K562 (cell line): ENCODE results near the gene EPS8L1. TPM values are rescaled to one million over a fixed set of nuclear protein-coding genes. Genes with fewer than 3 reads are reported as not detected.

Experiments used
- ARID1B ChIP-seq: fragments of 450-650 bp; IDR thresholded peaks from 2 replicates; pipeline ENCODE4 v1.6.1; 2016; ENCODE audit warnings: antibody characterized with exemption, mild to moderate bottlenecking, inconsistent platforms
- ARNT ChIP-seq, 2 experiments: fragments of 450-650 bp; IDR thresholded peaks; 2 replicates each; pipeline ENCODE4 v1.6.1; 2016; ENCODE audit warnings: mild to moderate bottlenecking in 1 of 2
- BRD9 ChIP-seq: fragments of 450-650 bp; IDR thresholded peaks from 2 replicates; pipeline ENCODE4 v1.6.1; 2018; ENCODE audit warnings: low read depth; ENCODE audit not compliant: partially characterized antibody
- ETV1 ChIP-seq: fragments of 450-650 bp; conservative IDR thresholded peaks from 2 replicates; pipeline ENCODE4 v1.6.1; 2016; ENCODE audit warnings: missing genetic modification characterization, control low read depth, low read depth, missing compliant biosample characterization
- ETV6 ChIP-seq, 3 experiments: fragments of 150-350 bp in 1 of 3; sonication (generic) in 1 of 3; formaldehyde crosslinking in 1 of 3; IDR thresholded peaks; 2 replicates each; pipeline versions ENCODE4 v1.6.1 to v1.8.0; 2014 to 2022; ENCODE audit warnings: borderline replicate concordance in 2 of 3, low read depth in 2 of 3, antibody characterized with exemption in 1 of 3, low read length in 1 of 3, mild to moderate bottlenecking in 1 of 3, missing genetic modification reagents in 1 of 3
- HCFC1 ChIP-seq: IDR thresholded peaks from 2 replicates; pipeline ENCODE4 v1.6.1; 2012; ENCODE audit warnings: low read depth, low read length, improper control_type of control experiment
- HMG20A ChIP-seq: fragments of 450-650 bp; formaldehyde crosslinking; conservative IDR thresholded peaks from 2 replicates; pipeline ENCODE4 v1.4.0; 2020; ENCODE audit warnings: mild to moderate bottlenecking, mixed read lengths
- MTA1 ChIP-seq: fragments of 450-650 bp; IDR thresholded peaks from 2 replicates; pipeline ENCODE4 v1.6.1; 2017; ENCODE audit warnings: borderline replicate concordance
- PHF20 ChIP-seq: fragments of 450-650 bp; IDR thresholded peaks from 2 replicates; pipeline ENCODE4 v1.6.1; 2018; ENCODE audit not compliant: partially characterized antibody
- REST ChIP-seq, 2 experiments: fragments of 450-650 bp; formaldehyde crosslinking in 1 of 2; IDR thresholded peaks; 2 replicates each; pipeline versions ENCODE4 v1.4.0 to v1.6.1; 2014 to 2020; ENCODE audit warnings: mild to moderate bottlenecking in 2 of 2, borderline replicate concordance in 1 of 2, low read depth in 1 of 2
- SUPT5H ChIP-seq: fragments of 450-650 bp; IDR thresholded peaks from 2 replicates; pipeline ENCODE4 v1.6.1; 2016
- ZBTB7A ChIP-seq: IDR thresholded peaks from 2 replicates; pipeline ENCODE4 v1.6.1; 2011; ENCODE audit warnings: low read depth, mild to moderate bottlenecking, low read length, moderate library complexity, borderline replicate concordance; ENCODE audit not compliant: control insufficient read depth
- ZNF639 ChIP-seq, 2 experiments: fragments of 200-800 bp in 1 of 2; sonication (Bioruptor generic) in 1 of 2; sonication (generic) in 1 of 2; formaldehyde crosslinking in 1 of 2; IDR thresholded peaks in 1 of 2; conservative IDR thresholded peaks in 1 of 2; 2 replicates each; pipeline versions ENCODE4 v1.5.0 to v1.6.1; 2016 to 2020; ENCODE audit warnings: missing compliant biosample characterization in 1 of 2, missing genetic modification characterization in 1 of 2, missing genetic modification reagents in 1 of 2
- polyA plus RNA-seq, 8 experiments: library from polyadenylated mRNA; depleted of rRNA in 4 of 8; stranded (reverse) in 5 of 8; unstranded in 3 of 8; fragments of >200 nt; fragmentation: Nextera tagmentation in 2 of 8; fragmentation: Illumina TruSeq in 1 of 8; extraction: Ambion mirVana in 2 of 8; extraction: Trizol in 1 of 8; gene quantifications; 2 replicates each; pipeline versions ENCODE4 v1.2.1 to v1.2.3, GENCODE V29; 2011 to 2014; ENCODE audit warnings: inconsistent platforms in 1 of 8, missing spikeins in 1 of 8
- total RNA-seq, 7 experiments: library from RNA; depleted of rRNA in 6 of 7; stranded (reverse); fragments of >200 nt in 6 of 7; fragmentation: Illumina TruSeq in 2 of 7; extraction: Trizol in 2 of 7; gene quantifications; 2 replicates each; pipeline versions ENCODE4 v1.2.1 to v1.2.3, GENCODE V29; 2011 to 2021; ENCODE audit warnings: low replicate concordance in 1 of 7
- TF ChIP-seq, protein P1 (sequence below): sonication (generic); formaldehyde crosslinking; IDR thresholded peaks from 2 replicates; pipeline ENCODE4 v1.4.0; 2020; ENCODE audit warnings: mild to moderate bottlenecking, missing genetic modification reagents

Gene EPS8L1
- total and polyA plus RNA-seq, 9 of the 15 experiments (the other 6 are each of a cell fraction or from before 2014, with no cell fraction given): 0.35 to 22.1 (median 11.9) TPM

DNA sequence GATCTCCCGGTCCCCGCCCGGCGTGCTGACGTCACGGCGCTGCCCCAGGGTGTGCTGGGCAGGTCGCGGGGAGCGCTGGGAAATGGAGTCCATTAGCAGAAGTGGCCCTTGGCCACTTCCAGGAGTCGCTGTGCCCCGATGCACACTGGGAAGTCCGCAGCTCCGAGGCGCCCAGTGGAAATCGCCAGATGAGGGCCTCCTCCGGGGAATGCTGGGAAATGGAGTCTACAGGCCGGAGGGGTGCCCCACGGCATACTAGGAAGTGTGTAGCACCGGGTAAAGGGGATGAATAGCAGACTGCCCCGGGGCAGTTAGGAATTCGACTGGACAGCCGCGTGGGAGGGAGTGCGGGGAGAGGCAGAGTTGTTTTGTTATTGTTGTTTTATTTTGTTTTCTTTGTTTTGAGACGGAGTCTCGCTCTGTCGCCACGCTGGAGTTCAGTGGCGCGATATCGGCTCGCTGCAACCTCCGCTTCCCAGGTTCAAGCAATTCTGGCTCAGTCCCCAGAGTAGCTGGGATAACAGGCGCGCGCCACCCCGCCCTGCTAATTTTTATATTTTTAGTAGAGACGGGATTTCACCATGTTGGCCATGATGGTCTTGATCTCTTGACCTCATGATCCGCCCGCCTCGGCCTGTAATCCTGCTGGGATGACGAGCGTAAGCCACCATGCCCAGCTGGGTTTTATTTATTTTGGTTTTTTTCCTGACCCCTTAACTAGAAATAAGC, 42.2 kb downstream of the EPS8L1 start (continued):
- TF ChIP-seq REST (IDR thresholded peaks at IDR 0.05; ENCODE audit: borderline replicate concordance) (no peak), REST (CRISPR knock-in tag; IDR thresholded peaks at IDR 0.05; ENCODE audit: low read depth) (0 out of 2 replicates have a peak, but pooled peaks have one; percentile 68), ZBTB7A (0 out of 2 replicates have a peak, but pooled peaks have one; percentile 4), ZNF639 (CRISPR knock-in tag; conservative IDR thresholded peaks at IDR 0.05 in 1 of 2, IDR thresholded peaks at IDR 0.05 in 1 of 2) (peak in 1 of 2 experiments; percentile 98; a peak in 1 of 4 replicates), ETV1 (tag) (no peak), PHF20 (peak; percentile 60), ARID1B (peak; percentile 43; the same call in 1 of the 2 replicates), HCFC1 (peak; percentile 97), MTA1 (peak; percentile 70), ARNT (IDR thresholded peaks at IDR 0.05) (peak in 1 of 2 experiments; percentile 75; a peak in 2 of 4 replicates), HMG20A (CRISPR knock-in tag) (no peak), BRD9 (peak; percentile 45), ETV6 (IDR thresholded peaks at IDR 0.05; ENCODE audit: borderline replicate concordance in 1 of 2, low read depth in 2 of 2, low read length in 1 of 2) (0 out of 4 replicates have a peak, but pooled peaks of 1 of the 2 experiments have one; percentile 29), ETV6 (CRISPR knock-in tag; IDR thresholded peaks at IDR 0.05; ENCODE audit: borderline replicate concordance) (no peak), SUPT5H (peak; percentile 84)
- TF ChIP-seq, protein P1, sequence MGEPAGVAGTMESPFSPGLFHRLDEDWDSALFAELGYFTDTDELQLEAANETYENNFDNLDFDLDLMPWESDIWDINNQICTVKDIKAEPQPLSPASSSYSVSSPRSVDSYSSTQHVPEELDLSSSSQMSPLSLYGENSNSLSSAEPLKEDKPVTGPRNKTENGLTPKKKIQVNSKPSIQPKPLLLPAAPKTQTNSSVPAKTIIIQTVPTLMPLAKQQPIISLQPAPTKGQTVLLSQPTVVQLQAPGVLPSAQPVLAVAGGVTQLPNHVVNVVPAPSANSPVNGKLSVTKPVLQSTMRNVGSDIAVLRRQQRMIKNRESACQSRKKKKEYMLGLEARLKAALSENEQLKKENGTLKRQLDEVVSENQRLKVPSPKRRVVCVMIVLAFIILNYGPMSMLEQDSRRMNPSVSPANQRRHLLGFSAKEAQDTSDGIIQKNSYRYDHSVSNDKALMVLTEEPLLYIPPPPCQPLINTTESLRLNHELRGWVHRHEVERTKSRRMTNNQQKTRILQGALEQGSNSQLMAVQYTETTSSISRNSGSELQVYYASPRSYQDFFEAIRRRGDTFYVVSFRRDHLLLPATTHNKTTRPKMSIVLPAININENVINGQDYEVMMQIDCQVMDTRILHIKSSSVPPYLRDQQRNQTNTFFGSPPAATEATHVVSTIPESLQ (CRISPR knock-in tag): 0 out of 2 replicates have a peak, but pooled peaks have one; percentile 24
